GM10266 (cell line): ENCODE measurements around the gene LRPAP1.

Experiments
- DNase-seq: peaks from one replicate; pipeline ENCODE4 v3.0.0; 2012; ENCODE audit errors: extremely low spot score
- CTCF ChIP-seq: IDR thresholded peaks from 2 replicates; pipeline ENCODE4 v1.5.1; 2012; ENCODE audit warnings: mild to moderate bottlenecking, low read depth; ENCODE audit not compliant: control insufficient read depth, insufficient read depth; ENCODE audit errors: missing control alignments

The LRPAP1 gene

GRCh38 chr4:3522326-3522640 lies 9.9 kb downstream of the LRPAP1 start:
- DNase-seq: no peak
- TF ChIP-seq CTCF: no peak

DNA sequence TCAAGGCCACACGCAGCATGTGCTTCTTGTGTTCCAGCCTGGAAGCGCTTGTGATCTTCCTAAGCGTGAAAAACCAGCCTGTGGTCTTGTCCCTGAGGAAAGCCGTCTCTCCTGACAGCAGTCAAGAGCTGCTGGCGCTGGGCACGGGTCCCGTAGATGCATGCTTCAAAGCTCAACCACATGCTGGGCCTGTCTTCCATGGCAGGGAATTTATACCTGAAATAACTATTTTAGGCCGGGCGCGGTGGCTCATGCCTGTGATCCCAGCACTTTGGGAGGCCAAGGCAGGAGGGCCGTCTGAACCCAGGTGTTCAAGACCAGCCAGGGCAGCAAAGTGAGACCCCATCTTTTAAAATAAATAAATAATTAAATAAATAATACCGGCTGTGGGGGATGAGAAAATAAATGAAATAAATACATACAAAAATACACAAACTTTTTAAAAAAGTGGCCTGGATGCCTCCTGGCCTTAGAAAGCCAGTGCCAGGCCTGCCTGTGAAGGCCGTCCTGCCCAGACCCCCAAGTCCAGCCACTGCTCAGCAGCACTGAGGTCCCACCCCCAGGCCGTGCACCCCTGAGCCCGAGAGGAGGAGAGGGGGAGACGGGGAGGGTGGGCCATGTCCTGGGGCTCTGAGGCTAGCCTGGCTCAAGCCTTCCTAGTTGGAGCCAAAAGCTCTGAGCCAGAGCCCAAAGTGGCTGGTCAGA lies 10.4 kb downstream of the LRPAP1 start:
- TF ChIP-seq CTCF: no peak
- no peak for DNase-seq

DNA sequence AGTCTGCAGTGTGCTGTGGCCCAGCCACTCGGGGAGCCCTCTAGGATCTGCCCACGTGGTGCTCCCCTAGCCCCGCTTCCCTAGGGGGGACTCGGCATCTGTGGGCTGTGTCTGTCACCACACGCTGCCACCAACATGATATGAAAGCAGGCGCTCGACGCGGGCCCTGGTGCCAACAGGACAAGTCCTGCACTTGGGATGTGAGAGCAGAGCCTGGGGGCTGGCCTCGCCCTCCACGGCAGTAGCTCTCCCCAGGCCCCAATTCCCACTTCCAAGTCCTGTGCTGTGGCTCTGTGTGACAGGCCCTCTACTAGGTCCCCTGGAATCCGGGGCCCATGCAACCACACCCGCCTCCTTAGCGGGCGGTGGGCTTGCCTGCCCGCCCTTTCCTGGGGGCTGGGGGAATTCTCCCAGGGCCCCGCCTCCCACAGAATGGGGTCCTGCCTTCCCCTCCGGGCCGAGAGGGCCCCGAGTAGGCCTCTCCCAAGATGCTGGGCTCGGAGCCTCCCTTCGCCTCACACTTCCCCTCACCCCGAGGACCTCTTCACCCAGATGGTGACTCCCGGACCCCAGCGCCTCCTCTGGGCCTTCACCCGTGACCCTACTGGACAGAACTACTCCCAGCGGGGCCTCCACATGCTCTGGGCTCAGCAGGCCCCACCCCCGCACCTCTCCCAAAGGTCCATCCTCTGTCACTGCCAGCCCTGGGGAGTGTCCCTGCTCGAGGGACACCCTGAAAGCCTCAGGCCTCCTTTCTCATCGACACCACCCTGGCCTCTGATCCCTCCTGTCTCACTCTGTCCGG lies 11.2 kb downstream of the LRPAP1 start:
- no peak for DNase-seq
- TF ChIP-seq CTCF: no peak

- DNase-seq: no peak
- no peak for TF ChIP-seq CTCF
Observed at GRCh38 chr4:3520276-3520675, 11.9 kb downstream of the LRPAP1 start.

DNA sequence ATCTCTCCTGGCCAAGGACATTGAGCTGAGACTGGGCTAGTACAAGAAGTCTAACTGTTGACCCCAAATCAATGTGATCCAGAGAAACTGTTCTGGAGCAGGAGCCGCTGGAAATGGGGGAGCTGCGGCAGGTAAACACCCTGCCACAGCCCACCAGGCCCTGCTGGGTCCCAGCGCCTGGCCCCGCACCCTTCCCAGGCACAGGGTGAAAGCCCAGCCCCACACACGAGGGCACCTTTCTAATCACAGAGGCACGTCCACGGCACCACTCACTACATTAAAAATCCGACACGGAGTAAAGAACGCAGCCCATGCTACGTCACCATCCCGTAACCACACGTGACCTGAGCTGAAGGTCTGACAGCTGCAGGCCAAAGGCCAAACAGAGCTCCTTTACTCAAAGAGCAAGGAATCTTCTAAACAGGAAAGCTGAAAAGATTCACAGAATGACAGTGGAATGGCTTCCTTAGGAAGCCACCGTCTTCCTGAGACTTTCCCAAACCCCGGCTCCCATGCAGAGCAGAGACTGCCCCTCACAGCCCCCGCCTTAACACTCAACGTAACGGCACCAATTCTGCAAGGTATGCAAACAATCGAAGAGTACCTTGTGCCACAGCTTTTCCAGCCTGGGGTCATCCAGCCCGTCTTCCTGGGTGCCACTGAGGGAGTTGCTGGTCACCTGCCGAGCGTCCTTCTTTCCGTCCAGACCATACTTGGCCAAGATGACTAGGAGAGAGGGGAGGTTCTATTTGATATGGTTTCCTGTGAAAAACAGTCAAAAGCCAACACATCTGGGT lies 12.6 kb downstream of the LRPAP1 start:
- no peak for DNase-seq
- TF ChIP-seq CTCF: no peak

DNA sequence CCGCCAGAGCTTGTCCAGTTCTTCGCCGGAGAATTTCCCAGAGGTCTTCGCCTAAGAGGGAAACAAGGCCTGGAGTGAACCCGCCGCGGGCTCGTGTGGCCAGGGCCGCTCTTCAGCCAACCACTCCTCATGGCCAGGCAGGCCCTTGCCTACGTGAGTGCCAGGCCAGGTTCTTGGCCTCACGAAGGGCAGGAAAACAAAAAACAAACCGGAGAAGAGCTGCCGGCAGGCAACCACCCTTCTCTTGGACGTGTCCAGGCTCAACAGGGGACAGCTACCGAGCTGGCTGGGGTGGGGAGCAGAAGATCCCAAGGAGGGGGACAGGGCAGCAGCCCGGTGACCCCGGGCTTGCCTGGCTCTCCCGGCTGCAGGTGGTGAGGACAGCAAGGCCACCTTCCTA lies 13.3 kb downstream of the LRPAP1 start:
- DNase-seq: no peak
- TF ChIP-seq CTCF: no peak

DNA sequence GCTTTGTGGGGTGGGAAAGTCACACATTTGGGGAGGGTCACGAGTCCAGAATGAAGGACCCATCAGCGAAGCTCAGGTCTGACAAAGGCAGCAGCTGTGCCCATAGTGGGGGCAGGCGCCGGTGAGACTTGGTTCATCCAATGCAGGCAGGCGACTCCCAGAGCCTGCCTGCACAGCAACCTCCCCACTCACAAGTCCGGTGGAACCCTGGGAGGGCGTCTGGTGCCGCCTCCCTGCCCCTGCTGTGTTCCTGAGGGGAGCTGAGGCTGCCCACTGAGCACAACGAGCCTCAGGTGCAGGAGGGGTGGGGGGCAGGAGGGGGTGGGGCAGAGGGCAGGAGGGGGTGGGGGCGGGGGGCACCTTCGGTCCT lies 13.7 kb downstream of the LRPAP1 start:
- no peak for TF ChIP-seq CTCF
- no peak for DNase-seq
